Measurements from ENCODE around the gene ROBO1. TPM values are rescaled to one million over a fixed set of nuclear protein-coding genes. Genes with fewer than 3 reads are reported as not detected.

Gene ROBO1
- total RNA-seq, 1 donor from 2014 or later, result 3.1 TPM

GRCh38 chr3:78820542-78820941 is 947.3 kb downstream of the ROBO1 start:
- H3K27ac Mint-ChIP-seq, result no peak overlapping the region
- H3K4me3 Mint-ChIP-seq, result no peak overlapping the region
- TF ChIP-seq, protein P1, sequence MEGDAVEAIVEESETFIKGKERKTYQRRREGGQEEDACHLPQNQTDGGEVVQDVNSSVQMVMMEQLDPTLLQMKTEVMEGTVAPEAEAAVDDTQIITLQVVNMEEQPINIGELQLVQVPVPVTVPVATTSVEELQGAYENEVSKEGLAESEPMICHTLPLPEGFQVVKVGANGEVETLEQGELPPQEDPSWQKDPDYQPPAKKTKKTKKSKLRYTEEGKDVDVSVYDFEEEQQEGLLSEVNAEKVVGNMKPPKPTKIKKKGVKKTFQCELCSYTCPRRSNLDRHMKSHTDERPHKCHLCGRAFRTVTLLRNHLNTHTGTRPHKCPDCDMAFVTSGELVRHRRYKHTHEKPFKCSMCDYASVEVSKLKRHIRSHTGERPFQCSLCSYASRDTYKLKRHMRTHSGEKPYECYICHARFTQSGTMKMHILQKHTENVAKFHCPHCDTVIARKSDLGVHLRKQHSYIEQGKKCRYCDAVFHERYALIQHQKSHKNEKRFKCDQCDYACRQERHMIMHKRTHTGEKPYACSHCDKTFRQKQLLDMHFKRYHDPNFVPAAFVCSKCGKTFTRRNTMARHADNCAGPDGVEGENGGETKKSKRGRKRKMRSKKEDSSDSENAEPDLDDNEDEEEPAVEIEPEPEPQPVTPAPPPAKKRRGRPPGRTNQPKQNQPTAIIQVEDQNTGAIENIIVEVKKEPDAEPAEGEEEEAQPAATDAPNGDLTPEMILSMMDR (IDR thresholded peaks at IDR 0.05), result no peak
- ChIA-PET CTCF (no interaction called here), POLR2A (no interaction called here)
- ATAC-seq (ENCODE audit: low read depth) (no peak), DNase-seq (no peak)
- H3K9me3 Mint-ChIP-seq, result no peaks in the 10 kb centered on the region
- no peaks in the 10 kb centered on the region for H3K27me3 Mint-ChIP-seq
- intact Hi-C loops (cut with micrococcal nuclease), result no loop called here
- H3K4me1 Mint-ChIP-seq, result no peaks in the 10 kb centered on the region
- H3K36me3 Mint-ChIP-seq (ENCODE audit: low read depth), result no peaks in the 10 kb centered on the region

DNA sequence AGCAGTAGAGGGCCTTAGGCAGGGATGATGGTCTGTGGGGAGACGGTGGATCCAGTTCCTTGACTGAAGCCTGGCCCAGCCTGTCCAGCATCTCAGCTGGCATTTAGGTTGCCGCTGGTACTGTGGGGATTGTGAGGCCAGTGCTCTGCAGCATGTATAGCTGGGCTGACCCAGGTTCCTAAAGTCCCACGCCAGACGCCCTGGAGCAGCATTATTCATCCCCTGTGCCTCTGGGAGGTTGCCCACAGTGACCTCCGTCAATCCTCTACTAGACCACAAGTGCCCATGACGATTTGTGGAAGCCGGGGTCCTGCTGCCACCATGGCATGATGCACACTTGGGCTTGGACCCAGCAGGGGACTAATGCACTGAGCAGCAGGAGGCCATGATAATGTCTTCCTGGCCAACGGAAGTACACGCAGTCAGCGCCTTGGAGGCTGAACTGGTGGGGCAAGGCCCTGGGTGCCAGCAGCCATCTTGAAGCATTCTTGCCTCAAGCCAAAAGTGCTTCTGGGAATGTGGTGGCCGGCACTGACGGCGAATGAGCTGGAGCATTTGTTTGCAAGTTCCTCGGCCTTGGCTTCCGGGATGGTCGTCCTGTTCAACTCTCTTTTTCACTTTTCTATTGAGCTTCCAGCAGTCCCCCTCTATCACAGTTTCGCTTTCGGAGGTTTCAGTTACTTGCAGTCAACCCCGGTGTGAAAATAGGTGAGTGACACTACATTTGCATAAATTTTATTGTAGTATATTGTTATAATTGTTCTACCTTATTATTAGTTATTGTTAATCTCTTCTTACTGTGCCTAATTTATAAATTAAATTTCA is 949.4 kb downstream of the ROBO1 start:
- intact Hi-C loops (cut with micrococcal nuclease), result no loop called here
- Mint-ChIP-seq H3K4me3 (no peak overlapping the region), H3K4me1 (no peaks in the 10 kb centered on the region), H3K9me3 (no peaks in the 10 kb centered on the region), H3K27me3 (no peaks in the 10 kb centered on the region), H3K36me3 (ENCODE audit: low read depth) (no peaks in the 10 kb centered on the region), H3K27ac (no peak overlapping the region)
- TF ChIP-seq, protein P1 (IDR thresholded peaks at IDR 0.05), result no peak
- POLR2A ChIA-PET, result no interaction called here
- no peak for ATAC-seq (ENCODE audit: low read depth)
- DNase-seq, result no peak
- CTCF ChIA-PET, result no interaction called here

DNA sequence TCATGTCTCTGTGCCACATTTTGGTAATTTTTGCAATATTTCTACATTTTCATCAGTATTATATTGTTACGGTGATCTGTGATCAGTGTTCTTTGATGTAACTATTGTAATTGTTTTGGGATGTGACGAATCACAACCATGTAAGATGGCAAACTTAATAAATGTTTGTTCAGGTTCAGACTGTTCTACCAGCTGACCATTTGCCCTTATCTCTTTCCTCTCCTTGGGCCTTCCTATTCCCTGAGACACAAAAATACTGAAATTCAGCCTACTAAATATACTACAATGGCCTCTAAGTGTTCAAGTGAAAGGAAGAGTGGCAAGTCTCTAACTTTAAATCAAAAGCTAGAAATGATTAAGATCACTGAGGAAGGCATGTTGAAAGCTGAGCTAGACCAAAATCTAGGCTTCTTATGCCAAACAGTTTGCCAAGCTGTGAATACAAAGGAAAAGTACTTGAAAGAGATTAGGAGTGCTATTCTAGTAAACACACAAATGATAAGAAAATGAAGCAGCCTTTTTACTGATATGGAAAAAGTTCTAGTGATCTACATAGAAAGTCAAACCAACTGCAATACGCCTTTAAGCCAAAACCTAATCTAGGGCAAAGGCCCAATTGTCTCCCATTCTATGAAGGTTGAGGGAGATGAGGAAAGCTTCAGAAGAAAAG is 952.8 kb downstream of the ROBO1 start:
- Mint-ChIP-seq H3K9me3 (peaks cover 2% of the 10 kb centered on the region), H3K27ac (no peak overlapping the region), H3K4me3 (no peak overlapping the region), H3K36me3 (ENCODE audit: low read depth) (no peaks in the 10 kb centered on the region), H3K4me1 (no peaks in the 10 kb centered on the region), H3K27me3 (no peaks in the 10 kb centered on the region)
- TF ChIP-seq, protein P1 (IDR thresholded peaks at IDR 0.05), result no peak
- intact Hi-C loops (cut with micrococcal nuclease), result no loop called here
- ATAC-seq (ENCODE audit: low read depth), result no peak
- DNase-seq, result no peak
- ChIA-PET CTCF (no interaction called here), POLR2A (no interaction called here)

GRCh38 chr3:78812166-78812565 is 955.6 kb downstream of the ROBO1 start:
- CTCF ChIA-PET, result no interaction called here
- no peak for DNase-seq

GRCh38 chr3:78809966-78810365 is 957.8 kb downstream of the ROBO1 start:
- no peaks in the 10 kb centered on the region for H3K4me1 Mint-ChIP-seq
- peaks cover 8% of the 10 kb centered on the region for H3K9me3 Mint-ChIP-seq
- no peak overlapping the region for H3K27ac Mint-ChIP-seq
- H3K4me3 Mint-ChIP-seq, result no peak overlapping the region
- ChIA-PET POLR2A (no interaction called here), CTCF (no interaction called here)
- ATAC-seq (ENCODE audit: low read depth) (no peak), DNase-seq (no peak)
- TF ChIP-seq, protein P1 (IDR thresholded peaks at IDR 0.05), result no peak
- intact Hi-C loops (cut with micrococcal nuclease), result no loop called here
- H3K27me3 Mint-ChIP-seq, result no peaks in the 10 kb centered on the region
- no peaks in the 10 kb centered on the region for H3K36me3 Mint-ChIP-seq (ENCODE audit: low read depth)

More at GRCh38 chr3:78812166-78812565, 955.6 kb downstream of the ROBO1 start:
- Mint-ChIP-seq H3K9me3 (peaks cover 4% of the 10 kb centered on the region), H3K4me3 (no peak overlapping the region), H3K36me3 (ENCODE audit: low read depth) (no peaks in the 10 kb centered on the region), H3K27ac (no peak overlapping the region), H3K27me3 (no peaks in the 10 kb centered on the region), H3K4me1 (no peaks in the 10 kb centered on the region)
- ATAC-seq (ENCODE audit: low read depth), result no peak
- POLR2A ChIA-PET, result no interaction called here
- intact Hi-C loops (cut with micrococcal nuclease), result no loop called here
- TF ChIP-seq, protein P1 (IDR thresholded peaks at IDR 0.05), result no peak

All from activated B cell treated with CpG ODN at 0.5 μM for 24 hours (primary cell).